HepG2 (cell line): ENCODE results near the gene VCPKMT. TPM values are rescaled to one million over a fixed set of nuclear protein-coding genes. Genes with fewer than 3 reads are reported as not detected.

Source experiments
- ATF1 ChIP-seq: IDR thresholded peaks from 2 replicates; pipeline ENCODE4 v1.6.1; 2016; ENCODE audit warnings: mild to moderate bottlenecking, control low read depth
- ERF ChIP-seq: IDR thresholded peaks from 2 replicates; pipeline ENCODE4 v1.6.1; 2018; ENCODE audit warnings: missing biosample characterization, missing genetic modification reagents
- GATAD1 ChIP-seq: IDR thresholded peaks from 2 replicates; pipeline ENCODE4 v1.6.1; 2016; ENCODE audit warnings: missing genetic modification reagents, missing compliant biosample characterization
- GPN1 ChIP-seq: sonication (generic); formaldehyde crosslinking; IDR thresholded peaks from 2 replicates; pipeline ENCODE4 v1.5.1; 2020; ENCODE audit warnings: missing genetic modification reagents, borderline replicate concordance
- ISX ChIP-seq: sonication (generic); formaldehyde crosslinking; conservative IDR thresholded peaks from 2 replicates; pipeline ENCODE4 v1.5.0; 2020; ENCODE audit warnings: missing genetic modification reagents
- JUN ChIP-seq: sonication (generic); formaldehyde crosslinking; IDR thresholded peaks from 2 replicates; pipeline ENCODE4 v1.4.0; 2020; ENCODE audit warnings: mild to moderate bottlenecking, missing genetic modification reagents
- MATR3 ChIP-seq: sonication (generic); formaldehyde crosslinking; IDR thresholded peaks from 2 replicates; pipeline ENCODE4 v1.4.0; 2020; ENCODE audit warnings: missing genetic modification reagents
- PHF21A ChIP-seq: sonication (generic); formaldehyde crosslinking; IDR thresholded peaks from 2 replicates; pipeline ENCODE4 v1.5.0; 2020; ENCODE audit warnings: mild to moderate bottlenecking, missing genetic modification reagents
- PRDM10 ChIP-seq: sonication (generic); formaldehyde crosslinking; IDR thresholded peaks from 2 replicates; pipeline ENCODE4 v1.4.0; 2020; ENCODE audit warnings: low read depth, missing genetic modification reagents
- RBM39 ChIP-seq: fragments of 200-400 bp; formaldehyde crosslinking; IDR thresholded peaks from one replicate; pipeline ENCODE4 v1.6.1; 2018; ENCODE audit warnings: antibody characterized with exemption, mild to moderate bottlenecking, low read depth, low read length; ENCODE audit not compliant: poor library complexity, severe bottlenecking
- RXRA ChIP-seq: sonication (generic); formaldehyde crosslinking; IDR thresholded peaks from 2 replicates; pipeline ENCODE4 v1.5.1; 2020; ENCODE audit warnings: missing genetic modification reagents
- SRY ChIP-seq: sonication (generic); formaldehyde crosslinking; IDR thresholded peaks from 2 replicates; pipeline ENCODE4 v1.8.0; 2022; ENCODE audit warnings: mild to moderate bottlenecking, missing genetic modification reagents
- TCF12 ChIP-seq, 2 experiments: fragments of 450-650 bp in 1 of 2; sonication (generic) in 1 of 2; formaldehyde crosslinking in 1 of 2; IDR thresholded peaks; 2 replicates each; pipeline versions ENCODE4 v1.6.1 to v1.8.0; 2017 to 2022; ENCODE audit warnings: antibody characterized with exemption in 1 of 2, mild to moderate bottlenecking in 1 of 2, missing genetic modification reagents in 1 of 2, moderate library complexity in 1 of 2
- ZNF816 ChIP-seq: sonication (generic); formaldehyde crosslinking; IDR thresholded peaks from 2 replicates; pipeline ENCODE4 v1.8.0; 2022; ENCODE audit warnings: missing genetic modification reagents, mild to moderate bottlenecking, borderline replicate concordance
- polyA plus RNA-seq, 8 experiments: library from polyadenylated mRNA; depleted of rRNA in 3 of 8; stranded (reverse) in 7 of 8; unstranded in 1 of 8; fragments of >200 nt; fragmentation: Illumina TruSeq in 4 of 8; extraction: Trizol in 4 of 8; gene quantifications; 2 replicates each; pipeline versions ENCODE4 v1.2.1 to v1.2.3, GENCODE V29; 2011 to 2016; ENCODE audit warnings: low read depth in 4 of 8, missing spikeins in 1 of 8, mixed read lengths in 1 of 8; ENCODE audit not compliant: insufficient read depth in 1 of 8
- total RNA-seq, 5 experiments: library from RNA; depleted of rRNA; stranded (reverse); fragments of >200 nt; fragmentation: Illumina TruSeq; extraction: Trizol; gene quantifications; 2 replicates each; pipeline ENCODE4 v1.2.3, GENCODE V29; 2016; ENCODE audit warnings: low read depth in 1 of 5
- TF ChIP-seq, protein P1 (sequence below): sonication (generic); formaldehyde crosslinking; IDR thresholded peaks from 2 replicates; pipeline ENCODE4 v1.4.0; 2020; ENCODE audit warnings: missing genetic modification reagents
- TF ChIP-seq, protein P2 (sequence below): sonication (generic); formaldehyde crosslinking; IDR thresholded peaks from 2 replicates; pipeline ENCODE4 v1.4.0; 2020; ENCODE audit warnings: missing genetic modification reagents
- TF ChIP-seq, protein P3 (sequence below): sonication (generic); formaldehyde crosslinking; IDR thresholded peaks from 2 replicates; pipeline ENCODE4 v1.9.0; 2021; ENCODE audit warnings: missing genetic modification reagents, mild to moderate bottlenecking, borderline replicate concordance

The VCPKMT gene
- total and polyA plus RNA-seq, 2 of the 13 experiments (the other 11 are each of a cell fraction or from before 2014, with no cell fraction given): 3.9 to 5.4 TPM

DNA sequence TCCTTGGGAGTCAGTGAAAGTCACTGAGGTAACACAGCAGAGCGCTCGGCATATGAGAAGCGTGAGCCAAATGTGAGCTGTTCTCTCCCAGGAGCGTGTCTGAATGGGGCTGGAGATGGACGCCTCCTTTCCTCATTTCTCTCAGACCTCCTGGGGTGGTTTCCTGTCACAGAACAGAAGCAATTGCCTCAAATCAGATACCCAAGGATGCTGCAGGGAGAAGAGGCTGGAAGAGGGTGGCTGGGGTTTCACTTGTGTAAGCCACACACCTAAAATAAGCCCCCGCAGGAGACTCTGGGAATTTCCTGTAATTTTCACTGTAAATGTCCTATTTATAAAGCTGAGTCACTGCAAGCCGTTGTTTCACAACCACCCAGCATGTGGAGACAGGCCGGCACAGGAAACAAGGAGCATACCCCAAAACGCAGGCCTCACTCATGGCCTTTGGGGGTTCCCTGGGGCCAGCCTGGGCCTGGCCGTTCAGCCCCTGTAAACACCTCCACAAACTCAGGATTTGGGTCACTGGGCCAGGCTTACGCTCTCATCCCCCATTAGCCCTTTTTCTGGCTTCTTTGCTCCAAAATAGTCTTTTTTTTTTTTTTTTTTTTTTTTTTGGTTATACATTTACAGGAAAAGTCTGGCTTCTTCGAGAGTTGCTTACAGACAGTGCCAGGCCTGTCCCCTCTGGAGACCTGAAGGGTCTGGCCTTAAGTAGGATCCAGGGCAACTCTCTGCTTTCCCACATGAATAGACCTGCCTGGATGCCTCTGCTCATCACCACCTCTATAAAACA lies 55.3 kb downstream of the VCPKMT start (continued):
- TF ChIP-seq, protein P1, sequence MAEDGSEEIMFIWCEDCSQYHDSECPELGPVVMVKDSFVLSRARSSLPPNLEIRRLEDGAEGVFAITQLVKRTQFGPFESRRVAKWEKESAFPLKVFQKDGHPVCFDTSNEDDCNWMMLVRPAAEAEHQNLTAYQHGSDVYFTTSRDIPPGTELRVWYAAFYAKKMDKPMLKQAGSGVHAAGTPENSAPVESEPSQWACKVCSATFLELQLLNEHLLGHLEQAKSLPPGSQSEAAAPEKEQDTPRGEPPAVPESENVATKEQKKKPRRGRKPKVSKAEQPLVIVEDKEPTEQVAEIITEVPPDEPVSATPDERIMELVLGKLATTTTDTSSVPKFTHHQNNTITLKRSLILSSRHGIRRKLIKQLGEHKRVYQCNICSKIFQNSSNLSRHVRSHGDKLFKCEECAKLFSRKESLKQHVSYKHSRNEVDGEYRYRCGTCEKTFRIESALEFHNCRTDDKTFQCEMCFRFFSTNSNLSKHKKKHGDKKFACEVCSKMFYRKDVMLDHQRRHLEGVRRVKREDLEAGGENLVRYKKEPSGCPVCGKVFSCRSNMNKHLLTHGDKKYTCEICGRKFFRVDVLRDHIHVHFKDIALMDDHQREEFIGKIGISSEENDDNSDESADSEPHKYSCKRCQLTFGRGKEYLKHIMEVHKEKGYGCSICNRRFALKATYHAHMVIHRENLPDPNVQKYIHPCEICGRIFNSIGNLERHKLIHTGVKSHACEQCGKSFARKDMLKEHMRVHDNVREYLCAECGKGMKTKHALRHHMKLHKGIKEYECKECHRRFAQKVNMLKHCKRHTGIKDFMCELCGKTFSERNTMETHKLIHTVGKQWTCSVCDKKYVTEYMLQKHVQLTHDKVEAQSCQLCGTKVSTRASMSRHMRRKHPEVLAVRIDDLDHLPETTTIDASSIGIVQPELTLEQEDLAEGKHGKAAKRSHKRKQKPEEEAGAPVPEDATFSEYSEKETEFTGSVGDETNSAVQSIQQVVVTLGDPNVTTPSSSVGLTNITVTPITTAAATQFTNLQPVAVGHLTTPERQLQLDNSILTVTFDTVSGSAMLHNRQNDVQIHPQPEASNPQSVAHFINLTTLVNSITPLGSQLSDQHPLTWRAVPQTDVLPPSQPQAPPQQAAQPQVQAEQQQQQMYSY (CRISPR knock-in tag): 0 out of 2 replicates have a peak, but pooled peaks have one; percentile 19
- TF ChIP-seq PHF21A (CRISPR knock-in tag) (peak; percentile 72; the same call in 1 of the 2 replicates), GATAD1 (CRISPR knock-in tag) (no peak; the same call in 1 of the 2 replicates), ERF (CRISPR knock-in tag) (peak; percentile 14; the same call in 1 of the 2 replicates), MATR3 (CRISPR knock-in tag) (no peak), SRY (no peak), JUN (peak; percentile 50; the same call in 1 of the 2 replicates), GPN1 (no peak), PRDM10 (no peak), ZNF816 (CRISPR knock-in tag) (0 out of 2 replicates have a peak, but pooled peaks have one; percentile 52), TCF12 (IDR thresholded peaks at IDR 0.05) (no peak), TCF12 (CRISPR knock-in tag; IDR thresholded peaks at IDR 0.05) (no peak), RBM39 (peak; percentile 54), ATF1 (CRISPR knock-in tag) (peak; percentile 9; the same call in 1 of the 2 replicates), ISX (CRISPR knock-in tag) (0 out of 2 replicates have a peak, but pooled peaks have one; percentile 56), RXRA (0 out of 2 replicates have a peak, but pooled peaks have one; percentile 8)
- TF ChIP-seq, protein P2, sequence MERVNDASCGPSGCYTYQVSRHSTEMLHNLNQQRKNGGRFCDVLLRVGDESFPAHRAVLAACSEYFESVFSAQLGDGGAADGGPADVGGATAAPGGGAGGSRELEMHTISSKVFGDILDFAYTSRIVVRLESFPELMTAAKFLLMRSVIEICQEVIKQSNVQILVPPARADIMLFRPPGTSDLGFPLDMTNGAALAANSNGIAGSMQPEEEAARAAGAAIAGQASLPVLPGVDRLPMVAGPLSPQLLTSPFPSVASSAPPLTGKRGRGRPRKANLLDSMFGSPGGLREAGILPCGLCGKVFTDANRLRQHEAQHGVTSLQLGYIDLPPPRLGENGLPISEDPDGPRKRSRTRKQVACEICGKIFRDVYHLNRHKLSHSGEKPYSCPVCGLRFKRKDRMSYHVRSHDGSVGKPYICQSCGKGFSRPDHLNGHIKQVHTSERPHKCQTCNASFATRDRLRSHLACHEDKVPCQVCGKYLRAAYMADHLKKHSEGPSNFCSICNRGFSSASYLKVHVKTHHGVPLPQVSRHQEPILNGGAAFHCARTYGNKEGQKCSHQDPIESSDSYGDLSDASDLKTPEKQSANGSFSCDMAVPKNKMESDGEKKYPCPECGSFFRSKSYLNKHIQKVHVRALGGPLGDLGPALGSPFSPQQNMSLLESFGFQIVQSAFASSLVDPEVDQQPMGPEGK (CRISPR knock-in tag): peak; percentile 56; the same call in 1 of the 2 replicates
- TF ChIP-seq, protein P3, sequence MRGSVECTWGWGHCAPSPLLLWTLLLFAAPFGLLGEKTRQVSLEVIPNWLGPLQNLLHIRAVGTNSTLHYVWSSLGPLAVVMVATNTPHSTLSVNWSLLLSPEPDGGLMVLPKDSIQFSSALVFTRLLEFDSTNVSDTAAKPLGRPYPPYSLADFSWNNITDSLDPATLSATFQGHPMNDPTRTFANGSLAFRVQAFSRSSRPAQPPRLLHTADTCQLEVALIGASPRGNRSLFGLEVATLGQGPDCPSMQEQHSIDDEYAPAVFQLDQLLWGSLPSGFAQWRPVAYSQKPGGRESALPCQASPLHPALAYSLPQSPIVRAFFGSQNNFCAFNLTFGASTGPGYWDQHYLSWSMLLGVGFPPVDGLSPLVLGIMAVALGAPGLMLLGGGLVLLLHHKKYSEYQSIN: no peak
